Large intestine (tissue), 12 donors: Measurements from ENCODE around the gene MOB3C. TPM values are rescaled to one million over a fixed set of nuclear protein-coding genes. Genes with fewer than 3 reads are reported as not detected.
"Not testable (repeated sequence)": the region's sequence is repeated elsewhere in the genome, so short reads cannot be mapped to it uniquely, and the experiment has no call there.

Experiments
- DNase-seq, 2 donors: peaks; one replicate each; pipeline versions ENCODE4 v3.0.0 to v3.0.0-alpha.2; 2013
- H3K27ac ChIP-seq: one replicate; pipeline ENCODE4 v1.5.1; 2013; ENCODE audit warnings: low read length
- H3K27me3 ChIP-seq: 2 replicates; pipeline ENCODE4 v1.6.1; 2013; ENCODE audit warnings: low read length; ENCODE audit not compliant: control insufficient read depth, insufficient read depth
- H3K36me3 ChIP-seq: 2 replicates; pipeline ENCODE4 v1.6.1; 2013; ENCODE audit warnings: low read length; ENCODE audit not compliant: control insufficient read depth, insufficient read depth
- H3K4me1 ChIP-seq: one replicate; pipeline ENCODE4 v1.6.1; 2013; ENCODE audit warnings: low read length; ENCODE audit not compliant: control insufficient read depth, insufficient read depth
- H3K4me3 ChIP-seq: one replicate; pipeline ENCODE4 v1.5.1; 2013; ENCODE audit warnings: low read length
- H3K9me3 ChIP-seq: one replicate; pipeline ENCODE4 v1.6.1; 2013; ENCODE audit warnings: mild to moderate bottlenecking, low read depth, low read length, moderate library complexity; ENCODE audit not compliant: control insufficient read depth
- WGBS: methylation state at CpG from one replicate; pipeline ENCODE4 v1.1.5; 2013; ENCODE audit warnings: low lambda C conversion rate; ENCODE audit not compliant: insufficient coverage; 5-methylcytosine and 5-hydroxymethylcytosine counted together
- long read RNA-seq, 11 donors: transcript quantifications; one replicate each; lab custom pipeline, GENCODE V29; 2026
- polyA plus RNA-seq: library from polyadenylated mRNA; unstranded; fragments of 120-200 nt; gene quantifications from one replicate; pipeline ENCODE4 v1.2.1, GENCODE V29; 2013

MOB3C gene
- 15.6 TPM for polyA plus RNA-seq
- long read RNA-seq, donor 1, partial matches to known transcripts: 0 of 3 reads
- long read RNA-seq, donor 1, other reads (novel, unspliced or antisense): 0 of 3 reads
- long read RNA-seq, donor 2, partial matches to known transcripts: 0 of 1 reads
- long read RNA-seq, donor 2, other reads (novel, unspliced or antisense): 0 of 1 reads
- long read RNA-seq, donor 3: 0 reads
- long read RNA-seq, donor 4, partial matches to known transcripts: 0 of 1 reads
- long read RNA-seq, donor 4, other reads (novel, unspliced or antisense): 0 of 1 reads
- long read RNA-seq, donor 5, partial matches to known transcripts: 0 of 2 reads
- long read RNA-seq, donor 5, other reads (novel, unspliced or antisense): 0 of 2 reads
- long read RNA-seq, donor 6, partial matches to known transcripts: 0 of 4 reads
- long read RNA-seq, donor 6, other reads (novel, unspliced or antisense): 0 of 4 reads
- long read RNA-seq, donor 7, partial matches to known transcripts: 0 of 3 reads
- long read RNA-seq, donor 7, other reads (novel, unspliced or antisense): 0 of 3 reads
- long read RNA-seq, donor 8, full-length matches to known transcripts: 7 of 7 reads
- long read RNA-seq, donor 8, partial matches to known transcripts: 0 of 7 reads
- long read RNA-seq, donor 8, other reads (novel, unspliced or antisense): 0 of 7 reads
- long read RNA-seq, donor 9, full-length matches to known transcripts: 4 of 4 reads
- long read RNA-seq, donor 9, partial matches to known transcripts: 0 of 4 reads
- long read RNA-seq, donor 9, other reads (novel, unspliced or antisense): 0 of 4 reads
- long read RNA-seq, donor 10, partial matches to known transcripts: 0 of 4 reads
- long read RNA-seq, donor 10, other reads (novel, unspliced or antisense): 0 of 4 reads
- long read RNA-seq, donor 11, full-length matches to known transcripts: 5 of 5 reads
- long read RNA-seq, donor 11, partial matches to known transcripts: 0 of 5 reads
- long read RNA-seq, donor 11, other reads (novel, unspliced or antisense): 0 of 5 reads

DNA sequence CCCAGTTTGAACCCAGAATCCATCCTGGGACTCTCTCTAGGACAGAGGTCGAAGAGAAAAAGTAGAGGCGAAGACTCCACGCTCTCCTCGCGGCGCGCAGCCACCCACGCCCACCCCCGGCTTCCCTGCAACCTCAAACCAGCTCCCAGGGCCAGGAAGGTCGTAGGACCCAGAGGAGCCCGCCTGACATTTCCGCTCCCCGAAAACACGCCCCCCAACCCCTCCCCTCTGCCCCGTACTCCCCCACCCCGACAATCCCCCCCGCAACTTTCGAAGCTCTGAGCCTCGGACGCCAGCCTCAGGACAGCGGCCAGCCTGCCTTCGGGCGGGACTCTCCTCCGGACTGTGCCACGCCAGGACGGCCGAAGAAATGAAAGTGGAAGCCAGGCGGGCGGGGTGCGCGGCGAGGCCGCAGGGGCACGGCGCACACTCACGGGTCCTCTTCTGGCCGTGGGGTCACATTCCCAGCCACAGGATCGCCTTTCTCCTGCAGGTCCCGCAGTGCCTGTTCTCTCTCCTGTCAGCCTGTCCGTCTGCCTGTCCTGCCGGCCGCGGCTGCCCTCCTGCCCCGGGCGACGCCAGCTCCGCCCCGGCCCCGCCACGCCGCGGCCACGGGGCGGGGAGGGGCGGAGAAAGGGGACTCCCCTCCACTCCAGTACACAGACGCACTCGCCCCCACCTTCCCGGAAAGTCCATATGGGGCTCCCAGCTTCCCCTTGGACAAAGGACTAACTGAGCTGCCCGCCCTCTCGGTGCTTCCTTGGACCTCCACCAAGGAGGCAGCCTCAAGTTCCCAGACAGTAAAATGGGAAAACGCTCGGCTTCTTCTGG, at the start of gene MOB3C:
MOB3C (minus strand) TSS at position 535 of the 831 bp plus-strand sequence. CDS start 3,490 bp downstream, outside the sequence.
- peaks cover 11% of the 10 kb centered on the region for H3K4me1 ChIP-seq
- H3K27ac ChIP-seq: peak within 1 kb of the TSS; percentile 56
- peaks cover 15% of the 10 kb centered on the region for H3K36me3 ChIP-seq
- no peaks in the 10 kb centered on the region for H3K27me3 ChIP-seq
- H3K4me3 ChIP-seq: peak within 1 kb of the TSS; percentile 93
- H3K9me3 ChIP-seq: peaks cover 2% of the 10 kb centered on the region
- DNase-seq: peak; percentile 73 to 86
- no CpG with 5 or more reads among the region's 62 CpGs for WGBS

DNA sequence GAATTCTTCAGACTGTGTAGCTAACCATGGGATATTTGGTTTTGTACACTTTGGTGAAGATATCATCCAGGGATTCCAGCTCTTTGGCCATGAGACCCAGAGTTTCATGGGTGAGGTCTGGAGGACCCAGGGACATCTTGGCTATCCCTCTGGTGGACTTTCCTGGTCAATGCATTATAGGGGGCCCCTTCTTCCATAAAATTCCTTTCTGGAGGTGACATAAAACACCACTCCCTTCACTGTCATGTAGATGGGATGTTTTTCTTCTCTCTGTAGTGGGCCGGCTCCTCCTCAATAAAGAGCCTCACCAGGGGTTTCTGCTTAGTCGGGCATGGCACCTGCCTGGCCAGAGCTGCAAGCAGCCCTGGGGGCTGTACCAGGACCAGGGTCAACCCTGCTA, 49.4 kb upstream of the MOB3C start:
- H3K27me3 ChIP-seq: no peaks in the 10 kb centered on the region
- WGBS: no CpG with 5 or more reads among the region's 2 CpGs

DNA sequence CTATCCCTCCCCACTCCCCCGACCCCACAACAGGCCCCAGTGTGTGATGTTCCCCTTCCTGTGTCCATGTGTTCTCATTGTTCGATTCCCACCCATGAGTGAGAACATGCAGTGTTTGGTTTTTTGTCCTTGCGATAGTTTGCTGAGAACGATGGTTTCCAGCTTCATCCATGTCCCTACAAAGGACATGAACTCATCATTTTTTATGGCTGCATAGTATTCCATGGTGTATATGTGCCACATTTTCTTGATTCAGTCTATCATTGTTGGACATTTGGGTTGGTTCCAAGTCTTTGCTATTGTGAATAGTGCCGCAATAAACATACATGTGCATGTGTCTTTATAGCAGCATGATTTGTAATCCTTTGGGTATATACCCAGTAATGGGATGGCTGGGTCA, 46.3 kb upstream of the MOB3C start:
- DNase-seq, H3K27me3 ChIP-seq, H3K27ac ChIP-seq, H3K4me1 ChIP-seq, H3K9me3 ChIP-seq, H3K4me3 ChIP-seq: not testable (repeated sequence)
- no CpG with 5 or more reads among the region's 5 CpGs for WGBS
- peaks cover 23% of the 10 kb centered on the region for H3K36me3 ChIP-seq

More for the DNA sequence above, 49.4 kb upstream of the MOB3C start:
- H3K36me3 ChIP-seq: peaks cover 14% of the 10 kb centered on the region
- H3K9me3 ChIP-seq: no peaks in the 10 kb centered on the region
- no peak for DNase-seq
- no peak overlapping the region for H3K27ac ChIP-seq
- H3K4me3 ChIP-seq: no peak overlapping the region
- peaks cover 6% of the 10 kb centered on the region for H3K4me1 ChIP-seq

DNA sequence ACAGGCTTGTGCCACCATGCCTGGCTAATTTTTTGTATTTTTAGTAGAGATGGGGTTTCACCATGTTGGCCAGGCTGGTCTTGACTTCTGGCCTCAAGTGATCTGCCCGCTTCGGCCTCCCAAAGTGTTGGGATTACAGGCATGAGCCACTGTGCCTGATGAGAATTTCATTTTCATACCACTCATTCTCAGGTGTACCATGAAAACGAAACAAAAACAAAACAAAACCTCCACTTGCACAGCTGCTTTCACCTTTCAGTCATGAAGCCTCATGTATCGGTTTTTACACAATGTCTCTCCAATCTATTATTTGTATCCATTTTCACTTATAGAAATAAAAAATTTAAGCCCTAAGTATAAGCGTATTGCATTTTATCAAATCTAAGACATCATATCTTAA, 43.5 kb upstream of the MOB3C start:
- H3K4me3 ChIP-seq, H3K27ac ChIP-seq, H3K4me1 ChIP-seq, DNase-seq, H3K9me3 ChIP-seq, H3K27me3 ChIP-seq: not testable (repeated sequence)
- 96% methylated on average over 3 of the region's 5 CpGs for WGBS
- peaks cover 38% of the 10 kb centered on the region for H3K36me3 ChIP-seq

DNA sequence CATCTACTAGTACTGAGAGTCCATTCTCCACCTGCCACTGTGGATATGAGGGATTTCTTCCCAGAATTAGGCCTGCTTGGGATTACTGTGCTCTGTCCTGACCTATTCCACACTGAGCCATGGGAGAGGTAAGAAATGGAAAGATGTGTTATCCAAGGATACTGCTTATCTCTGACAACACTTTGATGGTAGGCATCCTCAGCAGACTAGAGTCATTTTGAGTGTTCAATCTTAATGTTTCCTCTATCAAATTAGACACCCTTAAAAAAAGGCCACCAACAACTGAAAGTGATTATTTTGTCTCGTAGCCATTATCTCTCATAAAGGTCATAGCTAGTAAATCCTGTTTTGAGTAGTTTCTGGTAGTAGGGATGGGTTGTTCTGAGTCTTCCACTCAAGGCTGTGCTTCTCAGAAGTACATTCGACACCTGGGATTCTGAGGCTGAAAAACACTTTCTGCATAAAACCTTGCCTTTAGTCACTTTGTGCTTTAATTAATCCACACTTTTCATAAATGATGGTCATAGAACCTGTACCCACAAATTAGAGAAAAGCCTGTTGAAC, 42.8 kb upstream of the MOB3C start:
- DNase-seq: no peak
- WGBS: no CpG with 5 or more reads among the region's 2 CpGs
- H3K9me3 ChIP-seq: no peaks in the 10 kb centered on the region
- H3K4me3 ChIP-seq: no peak overlapping the region
- H3K27ac ChIP-seq: no peak overlapping the region
- no peaks in the 10 kb centered on the region for H3K4me1 ChIP-seq
- no peaks in the 10 kb centered on the region for H3K27me3 ChIP-seq
- peaks cover 36% of the 10 kb centered on the region for H3K36me3 ChIP-seq

DNA sequence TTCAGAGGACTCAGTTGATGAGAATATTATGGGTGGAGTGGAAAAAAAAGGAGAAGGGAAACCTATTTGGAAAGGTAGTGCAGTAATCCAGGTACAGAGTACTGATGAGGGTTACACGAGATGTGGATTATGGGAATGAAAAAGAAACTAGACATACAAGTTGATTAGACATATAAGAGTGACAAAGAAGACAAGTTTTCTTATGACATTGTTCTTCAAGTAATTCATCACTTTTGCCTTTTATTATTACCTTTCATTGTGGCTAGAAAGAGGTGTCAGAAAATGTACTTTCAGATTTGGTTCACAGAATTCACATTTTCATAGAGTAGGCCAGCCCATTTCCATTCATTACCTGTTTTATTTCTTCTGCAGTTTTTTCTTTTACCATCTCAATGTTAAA, 41.2 kb upstream of the MOB3C start:
- 88% methylated on average over 1 of the region's 1 CpG for WGBS
- H3K9me3 ChIP-seq: no peaks in the 10 kb centered on the region
- peaks cover 29% of the 10 kb centered on the region for H3K36me3 ChIP-seq

DNA sequence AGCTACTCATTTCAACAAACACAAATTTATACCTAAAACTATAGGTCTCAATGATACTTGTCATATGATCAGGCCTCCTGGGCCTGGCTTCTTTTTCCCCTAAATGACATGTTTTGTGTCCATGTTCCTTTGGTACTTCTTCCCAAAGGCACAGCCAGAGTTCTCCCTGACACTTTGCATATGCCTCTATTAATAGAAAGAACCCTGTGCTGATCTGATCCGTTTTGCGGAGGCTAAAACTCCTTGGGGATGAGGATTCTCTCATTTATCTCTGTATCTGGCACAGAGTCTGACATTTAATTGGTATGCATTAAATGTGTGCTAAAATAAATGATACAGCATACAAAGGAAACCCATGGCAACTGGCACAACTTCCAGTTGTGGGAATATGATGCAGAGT, 40.0 kb upstream of the MOB3C start:
- Histone ChIP-seq H3K36me3 (peaks cover 32% of the 10 kb centered on the region), H3K4me1 (peaks cover 8% of the 10 kb centered on the region), H3K27ac (no peak overlapping the region), H3K27me3 (no peaks in the 10 kb centered on the region), H3K4me3 (no peak overlapping the region), H3K9me3 (no peaks in the 10 kb centered on the region)
- no peak for DNase-seq
- WGBS: no CpG with 5 or more reads among the region's 2 CpGs

More for the DNA sequence above, 41.2 kb upstream of the MOB3C start:
- peaks cover 8% of the 10 kb centered on the region for H3K4me1 ChIP-seq
- H3K27me3 ChIP-seq: no peaks in the 10 kb centered on the region
- H3K27ac ChIP-seq: no peak overlapping the region
- no peak for DNase-seq
- H3K4me3 ChIP-seq: no peak overlapping the region

DNA sequence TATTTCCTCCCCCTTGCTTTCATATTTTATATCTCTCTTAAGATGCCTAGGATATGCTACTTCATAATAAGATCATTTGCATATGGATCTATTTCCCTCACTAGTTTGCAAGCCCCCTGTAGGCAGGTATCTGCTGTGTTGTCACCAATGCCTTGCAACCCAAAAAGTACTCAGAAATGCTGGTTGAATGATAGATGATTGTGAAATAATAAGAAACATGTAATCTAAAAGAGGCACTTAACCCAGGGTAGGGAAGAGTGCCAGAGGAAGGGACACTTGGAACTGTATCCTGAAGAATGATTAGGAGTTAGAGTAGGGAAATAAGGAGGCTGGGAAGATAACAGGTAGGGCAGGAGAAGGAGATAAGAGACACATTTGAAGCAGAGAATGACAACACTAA, 39.2 kb upstream of the MOB3C start:
- no peak for DNase-seq
- Histone ChIP-seq H3K27me3 (no peaks in the 10 kb centered on the region), H3K27ac (no peak overlapping the region), H3K36me3 (peaks cover 32% of the 10 kb centered on the region), H3K4me3 (no peak overlapping the region), H3K4me1 (peaks cover 8% of the 10 kb centered on the region), H3K9me3 (no peaks in the 10 kb centered on the region)

DNA sequence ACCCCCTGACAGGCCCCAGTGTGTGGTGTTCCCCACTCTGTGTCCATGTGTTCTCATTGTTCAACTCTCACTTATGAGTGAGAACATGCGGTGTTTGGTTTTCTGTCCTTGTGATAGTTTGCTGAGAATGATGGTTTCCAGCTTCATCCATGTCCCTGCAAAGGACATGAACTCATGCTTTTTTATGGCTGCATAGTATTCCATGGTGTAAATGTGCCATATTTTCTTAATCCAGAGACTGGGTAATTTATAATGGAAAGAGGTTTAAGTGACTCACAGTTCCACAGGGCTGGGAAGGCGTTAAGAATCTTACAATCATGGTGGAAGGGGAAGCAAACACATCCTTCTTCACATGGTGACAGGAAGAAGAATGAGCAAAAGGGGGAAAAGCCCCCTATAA, 38.1 kb upstream of the MOB3C start:
- H3K27ac ChIP-seq, DNase-seq, H3K27me3 ChIP-seq, H3K4me3 ChIP-seq, H3K4me1 ChIP-seq, H3K9me3 ChIP-seq: not testable (repeated sequence)
- H3K36me3 ChIP-seq: peaks cover 37% of the 10 kb centered on the region
- no CpG with 5 or more reads among the region's 2 CpGs for WGBS
